ENCODE data around the gene NEDD4. TPM values are rescaled to one million over a fixed set of nuclear protein-coding genes. Genes with fewer than 3 reads are reported as not detected.
A peak's percentile ranks its signal among the peaks of the same experiment; 100 is the strongest.
"Not testable (repeated sequence)": the region's sequence is repeated elsewhere in the genome, so short reads cannot be mapped to it uniquely, and the experiment has no call there.

NEDD4 gene
- total RNA-seq, result 10 to 100 TPM; 14.8 to 15.0 TPM

- peak; percentile 90 to 95 for ATAC-seq
- DNase-seq (ENCODE audit: low spot score in 2 of 2), result peak; percentile 78 to 79
- H3K36me3 Mint-ChIP-seq, result no peaks in the 10 kb centered on the region
- no peaks in the 10 kb centered on the region for H3K9me3 Mint-ChIP-seq
- peak within 1 kb of the TSS in 1 of 2 donors; percentile 53 for H3K27ac Mint-ChIP-seq
These were observed at the start of gene NEDD4 for GRCh38 chr15:55993111-55993803. Gene NEDD4 (minus strand): TSS chr15:55993612. CDS start chr15:55993555, 57 bp downstream.

DNA sequence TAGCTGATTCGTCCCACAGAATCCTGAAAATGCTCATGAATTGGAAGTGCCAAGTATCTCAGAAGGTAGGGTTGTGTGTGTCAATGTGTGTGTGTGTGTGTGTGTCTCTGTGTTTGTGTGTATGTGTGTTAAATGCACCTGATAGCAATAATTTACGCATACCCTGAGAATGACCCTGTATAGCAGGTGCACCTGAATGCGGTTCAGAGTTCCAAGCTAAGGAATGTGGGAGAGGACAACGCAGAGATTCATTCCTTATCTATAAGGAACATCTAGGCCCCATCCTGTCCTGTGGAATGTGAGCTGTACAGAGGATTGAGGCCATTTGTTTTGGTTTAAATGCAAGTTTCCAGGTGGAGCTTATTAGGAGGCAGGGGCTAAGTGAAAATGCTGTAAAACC is 49.1 kb upstream of the NEDD4 start:
- peak overlapping the region in 1 of 2 donors; percentile 88 for H3K27ac Mint-ChIP-seq
- DNase-seq (ENCODE audit: low spot score in 2 of 2) (no peak), ATAC-seq (no peak)
- H3K36me3 Mint-ChIP-seq, result peaks cover 11 to 48% of the 10 kb centered on the region in 2 donors
- peaks cover 9 to 12% of the 10 kb centered on the region in 2 donors for H3K9me3 Mint-ChIP-seq

- H3K27ac Mint-ChIP-seq, result peak overlapping the region in 1 of 2 donors; percentile 88
- H3K9me3 Mint-ChIP-seq, result peaks cover 10 to 12% of the 10 kb centered on the region in 2 donors
- peaks cover 11 to 53% of the 10 kb centered on the region in 2 donors for H3K36me3 Mint-ChIP-seq
- no peak for ATAC-seq
- no peak for DNase-seq (ENCODE audit: low spot score in 2 of 2)
These were observed 48.6 kb upstream of the NEDD4 start for GRCh38 chr15:56042031-56042430.

DNA sequence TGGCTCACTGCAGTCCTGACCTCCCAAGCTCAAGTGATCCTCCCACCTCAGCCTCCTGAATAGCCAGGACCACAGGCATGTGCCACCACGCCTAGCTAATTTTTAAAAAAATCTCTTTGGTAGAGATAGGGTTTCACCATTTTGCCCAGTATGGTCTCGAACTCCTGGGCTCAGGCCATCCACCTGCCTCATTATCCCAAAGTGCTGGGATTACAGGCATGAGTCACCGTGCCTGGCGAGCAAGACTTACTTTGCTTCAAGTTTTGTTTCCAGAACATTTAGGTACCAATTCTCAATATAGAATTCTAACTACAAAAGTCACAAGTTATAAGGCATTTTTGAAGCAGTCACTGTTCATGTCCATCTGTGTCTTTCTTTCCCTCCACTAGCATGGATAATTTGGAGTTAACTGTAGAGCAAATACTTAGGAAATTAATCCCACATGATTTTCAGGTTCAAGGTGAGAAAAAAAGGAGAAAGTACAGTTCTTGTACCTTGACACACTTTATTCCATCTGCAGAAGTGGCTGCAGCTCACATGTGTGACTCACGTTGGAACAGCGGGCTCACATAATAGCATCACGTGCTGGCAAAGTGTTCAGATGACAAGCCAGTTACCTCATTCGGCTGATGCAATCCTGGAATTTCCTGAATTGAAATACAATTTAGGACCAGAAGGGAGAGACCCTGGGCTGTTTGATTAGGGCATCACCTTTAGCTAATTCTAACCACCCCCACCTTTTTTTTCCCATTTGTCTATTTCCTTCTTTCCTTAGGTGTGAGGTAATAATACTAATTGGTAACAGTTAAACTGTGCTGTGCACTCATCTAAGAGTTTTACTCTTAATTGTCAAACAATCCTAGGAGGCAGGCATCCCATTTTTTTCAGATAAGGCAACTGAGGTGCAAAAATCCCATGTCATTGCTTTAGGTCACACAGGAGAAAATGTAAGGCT is 46.9 kb upstream of the NEDD4 start:
- peaks cover 12 to 15% of the 10 kb centered on the region in 2 donors for H3K9me3 Mint-ChIP-seq
- DNase-seq (ENCODE audit: low spot score in 2 of 2), result no peak
- ATAC-seq, result no peak
- no peak overlapping the region for H3K27ac Mint-ChIP-seq
- peaks cover 11 to 57% of the 10 kb centered on the region in 2 donors for H3K36me3 Mint-ChIP-seq

GRCh38 chr15:56038707-56039106 is 45.3 kb upstream of the NEDD4 start:
- peaks cover 7 to 15% of the 10 kb centered on the region in 2 donors for H3K9me3 Mint-ChIP-seq
- H3K36me3 Mint-ChIP-seq, result peaks cover 5 to 49% of the 10 kb centered on the region in 2 donors
- ATAC-seq (peak in 1 of 2 donors; percentile 35), DNase-seq (ENCODE audit: low spot score in 2 of 2) (no peak)
- H3K27ac Mint-ChIP-seq, result peak overlapping the region; percentile 6 to 88

DNA sequence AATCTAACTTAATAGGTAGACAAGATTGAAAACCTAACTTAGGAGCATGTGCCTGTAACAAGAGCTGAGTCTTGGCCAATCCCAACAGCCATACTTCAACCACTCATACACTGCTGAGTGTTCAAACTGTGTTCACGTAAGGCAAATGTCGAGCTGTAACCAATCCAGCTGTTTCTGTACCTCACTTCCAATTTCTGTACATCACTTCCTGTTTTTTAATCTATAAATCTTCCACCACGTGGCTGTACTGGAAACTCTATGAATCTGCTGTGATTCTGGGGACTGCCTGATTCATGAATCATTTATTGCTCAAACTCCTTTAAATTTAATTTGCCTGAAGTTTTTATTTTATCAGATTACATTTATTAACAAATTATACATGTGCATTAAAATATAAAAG is 44.6 kb upstream of the NEDD4 start:
- peak overlapping the region in 1 of 2 donors; percentile 88 for H3K27ac Mint-ChIP-seq
- peak; percentile 51 to 67 for ATAC-seq

GRCh38 chr15:56036546-56037067 is 43.2 kb upstream of the NEDD4 start:
- peak overlapping the region in 1 of 2 donors; percentile 36 for H3K27ac Mint-ChIP-seq
- peaks cover 3 to 11% of the 10 kb centered on the region in 2 donors for H3K9me3 Mint-ChIP-seq
- peaks cover 5 to 30% of the 10 kb centered on the region in 2 donors for H3K36me3 Mint-ChIP-seq
- no peak for ATAC-seq
- no peak for DNase-seq (ENCODE audit: low spot score in 2 of 2)

More for the DNA sequence above, 44.6 kb upstream of the NEDD4 start:
- Mint-ChIP-seq H3K9me3 (peaks cover 7 to 13% of the 10 kb centered on the region in 2 donors), H3K36me3 (peaks cover 5 to 42% of the 10 kb centered on the region in 2 donors)
- no peak for DNase-seq (ENCODE audit: low spot score in 2 of 2)

GRCh38 chr15:56035166-56035565 is 41.8 kb upstream of the NEDD4 start:
- Mint-ChIP-seq H3K27ac (peak overlapping the region in 1 of 2 donors; percentile 57), H3K36me3 (peaks cover 5 to 30% of the 10 kb centered on the region in 2 donors), H3K9me3 (peaks cover 3 to 11% of the 10 kb centered on the region in 2 donors)
- no peak for DNase-seq (ENCODE audit: low spot score in 2 of 2)
- ATAC-seq, result no peak

GRCh38 chr15:56034514-56034913 is 41.1 kb upstream of the NEDD4 start:
- Mint-ChIP-seq H3K27ac (peak overlapping the region; percentile 17 to 57), H3K9me3 (peaks cover 3 to 11% of the 10 kb centered on the region in 2 donors)
- peak in 1 of 2 donors; percentile 32 for ATAC-seq

DNA sequence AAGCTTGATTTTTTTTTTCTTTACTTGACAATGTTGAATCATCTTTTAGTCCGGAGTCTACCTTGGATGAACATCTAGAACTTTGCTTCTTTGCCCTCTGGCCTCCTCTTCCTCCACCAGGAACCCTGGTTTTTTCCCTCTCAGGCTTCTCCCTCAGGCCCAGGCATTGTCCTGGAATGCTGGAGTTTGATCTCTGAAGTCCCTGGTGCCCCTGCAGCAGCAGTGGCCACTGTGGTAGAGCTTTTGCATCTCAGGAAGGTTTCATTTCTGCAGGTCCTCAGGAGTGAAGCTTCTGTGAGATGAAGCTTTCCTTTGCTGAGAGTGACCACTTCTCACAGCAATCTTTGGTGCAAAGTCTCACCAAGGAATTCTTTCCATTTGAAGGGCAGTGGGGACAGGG is 39.0 kb upstream of the NEDD4 start:
- DNase-seq (ENCODE audit: low spot score in 2 of 2) (no peak), ATAC-seq (no peak)
- H3K9me3 Mint-ChIP-seq, result peaks cover 0 to 6% of the 10 kb centered on the region in 2 donors
- H3K27ac Mint-ChIP-seq, result no peak overlapping the region
- H3K36me3 Mint-ChIP-seq, result peaks cover 0 to 8% of the 10 kb centered on the region in 2 donors

More at GRCh38 chr15:56034514-56034913, 41.1 kb upstream of the NEDD4 start:
- DNase-seq (ENCODE audit: low spot score in 2 of 2), result no peak
- H3K36me3 Mint-ChIP-seq, result peaks cover 5 to 27% of the 10 kb centered on the region in 2 donors

GRCh38 chr15:56031836-56032235 is 38.4 kb upstream of the NEDD4 start:
- ATAC-seq, result no peak
- no peak overlapping the region for H3K27ac Mint-ChIP-seq
- H3K9me3 Mint-ChIP-seq, result peaks cover 0 to 7% of the 10 kb centered on the region in 2 donors
- DNase-seq (ENCODE audit: low spot score in 2 of 2), result no peak
- H3K36me3 Mint-ChIP-seq, result peaks cover 0 to 3% of the 10 kb centered on the region in 2 donors

GRCh38 chr15:56031402-56031801 is 38.0 kb upstream of the NEDD4 start:
- Mint-ChIP-seq H3K27ac (no peak overlapping the region), H3K9me3 (peaks cover 0 to 6% of the 10 kb centered on the region in 2 donors), H3K36me3 (no peaks in the 10 kb centered on the region)
- ATAC-seq, result no peak
- DNase-seq (ENCODE audit: low spot score in 2 of 2), result no peak

DNA sequence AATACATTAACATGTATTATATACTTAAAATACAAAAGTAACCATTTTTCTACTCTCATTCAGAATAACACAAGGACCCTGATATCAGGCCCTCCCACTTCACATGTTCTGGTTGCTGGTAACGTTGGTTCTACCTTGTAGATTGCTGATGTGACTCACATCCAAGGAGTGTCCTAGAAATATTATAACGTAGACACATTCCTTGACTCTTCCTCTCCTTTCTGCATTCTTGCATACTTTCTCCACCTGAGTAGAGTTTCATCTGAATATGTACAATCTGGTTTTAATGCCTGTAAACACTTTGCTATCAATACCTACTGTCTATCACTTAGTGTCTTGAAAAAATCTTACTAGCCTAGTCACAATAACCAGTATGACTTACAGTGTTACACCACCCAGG is 35.0 kb upstream of the NEDD4 start:
- Mint-ChIP-seq H3K36me3 (no peaks in the 10 kb centered on the region), H3K27ac (no peak overlapping the region), H3K9me3 (peaks cover 0 to 6% of the 10 kb centered on the region in 2 donors)
- DNase-seq (ENCODE audit: low spot score in 2 of 2), result no peak
- ATAC-seq, result no peak

GRCh38 chr15:56023160-56023559 is 29.7 kb upstream of the NEDD4 start:
- not testable (repeated sequence) for H3K9me3 Mint-ChIP-seq; ATAC-seq; DNase-seq (ENCODE audit: low spot score in 2 of 2); H3K36me3 Mint-ChIP-seq; H3K27ac Mint-ChIP-seq

GRCh38 chr15:56019819-56020486 is 26.5 kb upstream of the NEDD4 start:
- Mint-ChIP-seq H3K9me3 (peaks cover 0 to 6% of the 10 kb centered on the region in 2 donors), H3K36me3 (peaks cover 6 to 11% of the 10 kb centered on the region in 2 donors), H3K27ac (no peak overlapping the region)
- ATAC-seq (no peak), DNase-seq (ENCODE audit: low spot score in 2 of 2) (no peak)

All from activated naive CD4-positive, alpha-beta T cell treated with anti-CD3 and anti-CD28 coated beads, Interleukin-2, amount 50 U/mL, for 72 hours (primary cell).